OCI-LY3 (cell line): ENCODE results near the gene PHOX2B.

Experiments used
- H2AFZ ChIP-seq: fragments of 200-600, 300-600 bp; shearing (Covaris generic); 2 replicates; pipeline ENCODE4 v1.6.0; 2014; ENCODE audit warnings: antibody characterized with exemption, low read depth, low read length
- H3K27ac ChIP-seq: fragments of 200-600, 300-600 bp; sonication (generic); 2 replicates; pipeline ENCODE4 v1.5.1; 2014; ENCODE audit warnings: mild to moderate bottlenecking, low read length, moderate library complexity, mixed read lengths
- H3K27me3 ChIP-seq: fragments of 200-600, 300-600 bp; sonication (generic); 2 replicates; pipeline ENCODE4 v1.6.1; 2014; ENCODE audit warnings: low read depth, low read length, mixed read lengths
- H3K36me3 ChIP-seq: fragments of 200-600, 300-600 bp; sonication (generic); replicated peaks from 2 replicates; pipeline ENCODE3; 2014; ENCODE audit warnings: low read depth, low read length, mixed read lengths
- H3K4me1 ChIP-seq: fragments of 300-600, 200-600 bp; sonication (generic); 2 replicates; pipeline ENCODE4 v1.6.1; 2014; ENCODE audit warnings: low read length, mixed read lengths
- H3K4me2 ChIP-seq: fragments of 200-600, 300-600 bp; sonication (generic); 2 replicates; pipeline ENCODE4 v1.6.1; 2014; ENCODE audit warnings: low read length, mixed read lengths
- H3K4me3 ChIP-seq: fragments of 300-600, 200-600 bp; sonication (generic); 2 replicates; pipeline ENCODE4 v1.5.1; 2014; ENCODE audit warnings: antibody characterized with exemption, mild to moderate bottlenecking, low read length, moderate library complexity
- H3K79me2 ChIP-seq: fragments of 300-600, 200-600 bp; shearing (Covaris generic); 2 replicates; pipeline ENCODE4 v1.6.1; 2014; ENCODE audit warnings: mild to moderate bottlenecking, low read length, mixed read lengths
- H3K9ac ChIP-seq: fragments of 300-600, 200-600 bp; shearing (Covaris generic); 2 replicates; pipeline ENCODE4 v1.6.0; 2014; ENCODE audit warnings: mild to moderate bottlenecking, low read length, moderate library complexity
- H3K9me3 ChIP-seq: fragments of 200-600, 300-600 bp; shearing (Covaris generic); 2 replicates; pipeline ENCODE4 v1.6.1; 2014; ENCODE audit warnings: low read length, mixed read lengths; ENCODE audit not compliant: insufficient read depth
- H4K20me1 ChIP-seq: fragments of 200-600, 300-600 bp; sonication (generic); 2 replicates; pipeline ENCODE4 v1.6.1; 2016; ENCODE audit warnings: low read length, mixed read lengths; ENCODE audit not compliant: insufficient read depth
- CTCF ChIP-seq: fragments of 200-600, 300-600 bp; sonication (generic); IDR thresholded peaks from 2 replicates; pipeline ENCODE4 v1.5.1; 2014; ENCODE audit warnings: antibody characterized with exemption, low read length, low read depth
- EZH2phosphoT487 ChIP-seq: fragments of 200-600 bp; shearing (Covaris generic); IDR thresholded peaks from 2 replicates; pipeline ENCODE4 v1.6.1; 2018; ENCODE audit warnings: antibody characterized with exemption, mixed run types, low read depth

Gene PHOX2B

GRCh38 chr4:41750626-41751448 lies 2.3 kb upstream of the PHOX2B start:
- H3K36me3 ChIP-seq = peaks cover 42% of the 10 kb centered on the region
- H3K27ac ChIP-seq = no peak overlapping the region
- H3K9me3 ChIP-seq = no peaks in the 10 kb centered on the region; the same call in 1 of the 2 replicates
- H3K27me3 ChIP-seq = no peaks in the 10 kb centered on the region
- no peak overlapping the region for H2AFZ ChIP-seq
- no peak overlapping the region for H3K4me2 ChIP-seq
- H3K9ac ChIP-seq = no peak overlapping the region
- no peak for TF ChIP-seq CTCF
- no peak for TF ChIP-seq EZH2phosphoT487
- H4K20me1 ChIP-seq = no peaks in the 10 kb centered on the region
- peaks cover 37% of the 10 kb centered on the region for H3K79me2 ChIP-seq
- H3K4me3 ChIP-seq = no peak overlapping the region
- H3K4me1 ChIP-seq = peaks cover 34% of the 10 kb centered on the region

- Histone ChIP-seq H3K4me2 (no peak overlapping the region), H3K9ac (no peak overlapping the region), H3K79me2 (peaks cover 37% of the 10 kb centered on the region), H3K9me3 (no peaks in the 10 kb centered on the region; the same call in 1 of the 2 replicates), H3K4me1 (peaks cover 28% of the 10 kb centered on the region), H3K27ac (no peak overlapping the region), H3K27me3 (no peaks in the 10 kb centered on the region), H3K4me3 (no peak overlapping the region), H3K36me3 (peaks cover 42% of the 10 kb centered on the region), H2AFZ (no peak overlapping the region), H4K20me1 (no peaks in the 10 kb centered on the region)
- TF ChIP-seq EZH2phosphoT487 = no peak
- no peak for TF ChIP-seq CTCF
Measured at GRCh38 chr4:41750121-41750625, 1.6 kb upstream of the PHOX2B start.

GRCh38 chr4:41749631-41750039 lies 1.1 kb upstream of the PHOX2B start:
- Histone ChIP-seq H3K9ac (no peak overlapping the region), H3K4me2 (no peak overlapping the region), H3K36me3 (peaks cover 42% of the 10 kb centered on the region), H3K4me3 (no peak overlapping the region), H3K79me2 (peaks cover 32% of the 10 kb centered on the region), H3K27me3 (no peaks in the 10 kb centered on the region), H4K20me1 (no peaks in the 10 kb centered on the region), H3K9me3 (no peaks in the 10 kb centered on the region; the same call in 1 of the 2 replicates), H3K4me1 (peaks cover 24% of the 10 kb centered on the region), H3K27ac (no peak overlapping the region), H2AFZ (no peak overlapping the region)
- TF ChIP-seq EZH2phosphoT487 (no peak), CTCF (no peak)

- Histone ChIP-seq H3K4me3 (no peak overlapping the region), H3K4me1 (peaks cover 10% of the 10 kb centered on the region), H3K9ac (no peak overlapping the region), H2AFZ (no peak overlapping the region), H3K9me3 (no peaks in the 10 kb centered on the region; the same call in 1 of the 2 replicates), H3K4me2 (no peak overlapping the region), H3K27me3 (no peaks in the 10 kb centered on the region), H3K27ac (no peak overlapping the region), H3K79me2 (peaks cover 19% of the 10 kb centered on the region), H3K36me3 (peaks cover 38% of the 10 kb centered on the region), H4K20me1 (no peaks in the 10 kb centered on the region)
- TF ChIP-seq EZH2phosphoT487 = no peak
- no peak for TF ChIP-seq CTCF
Measured at GRCh38 chr4:41748074-41748570, 403 bp downstream of the PHOX2B start.
